NCI-H2227 (cell line): ENCODE measurements around the gene HEATR5B.
A peak's percentile ranks its signal among the peaks of the same experiment; 100 is the strongest.

Experiments used
- DNase-seq: peaks from one replicate; lab custom pipeline; 2025; ENCODE audit not compliant: unreplicated experiment; lab: John Stamatoyannopoulos, UW

Gene HEATR5B

DNA sequence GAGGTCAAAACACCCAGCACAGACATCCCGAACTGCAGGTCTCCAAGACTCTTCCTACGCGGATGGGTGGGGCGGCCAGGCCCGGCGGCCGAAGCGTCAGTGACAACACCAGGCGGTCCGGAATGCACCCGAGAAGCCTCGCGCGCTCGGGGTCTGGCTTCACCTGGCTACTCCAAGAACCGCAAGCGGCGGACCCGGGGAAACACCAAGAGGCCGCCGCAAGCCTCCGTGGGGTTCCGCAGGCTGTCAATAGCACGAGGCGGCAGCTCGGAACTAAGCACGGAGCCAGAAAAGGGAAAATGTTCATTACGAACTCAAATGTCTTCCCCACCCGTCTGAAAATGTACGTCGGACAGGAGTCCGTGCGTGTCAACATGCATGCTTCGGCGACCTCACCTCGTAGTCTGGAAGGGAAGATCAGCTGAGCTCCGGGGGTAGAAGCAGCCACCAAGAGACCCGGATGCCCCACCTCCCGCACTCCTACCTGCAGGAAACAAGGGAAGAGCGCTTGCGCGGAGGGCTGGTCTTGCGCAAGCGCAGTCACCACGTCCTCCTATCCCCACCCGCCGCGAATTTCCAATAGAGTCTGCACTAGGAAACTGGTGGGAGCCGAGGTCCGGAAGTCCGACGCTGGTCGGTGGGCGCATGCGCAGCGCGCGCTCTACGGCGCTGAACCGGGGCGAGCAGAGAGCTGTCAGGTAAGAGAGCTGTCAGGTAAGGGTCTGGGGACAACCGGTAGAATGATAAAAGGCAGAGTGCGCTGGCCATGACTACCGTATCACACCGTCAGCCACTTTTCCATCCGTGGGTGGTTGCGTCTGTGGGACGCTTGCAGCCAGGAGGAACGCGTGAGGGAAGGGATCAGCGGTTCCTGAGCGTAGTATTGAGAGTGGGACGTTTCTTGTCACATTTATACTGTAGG is at the start of gene HEATR5B, which contains the start of gene GPATCH11:
HEATR5B (minus strand) TSS at position 500 of the 922 bp plus-strand sequence. CDS start 958 bp downstream, outside the sequence.
GPATCH11 (plus strand) TSS at position 646 of the 922 bp plus-strand sequence. CDS start 3,864 bp downstream, outside the sequence.
- DNase-seq: peak; percentile 98

DNA sequence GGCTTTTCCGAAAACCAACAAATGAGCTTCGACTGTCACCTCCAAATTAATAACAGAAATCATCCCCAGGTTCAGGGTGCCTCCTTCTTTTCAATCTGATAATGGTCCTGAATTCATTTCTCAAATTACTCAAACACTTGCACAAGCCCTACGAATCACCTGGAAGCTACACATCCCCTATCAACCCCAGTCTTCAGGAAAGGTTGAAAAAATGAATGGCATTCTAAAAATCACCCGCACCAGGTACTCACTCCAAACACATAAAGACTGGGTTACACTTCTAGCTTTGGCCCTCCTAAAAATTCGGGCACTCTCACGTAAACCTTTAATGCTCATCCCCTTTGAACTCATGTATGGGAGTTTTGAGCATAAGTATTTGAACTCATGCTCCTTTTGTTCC is 48.7 kb upstream of the HEATR5B start:
- DNase-seq: no peak

DNA sequence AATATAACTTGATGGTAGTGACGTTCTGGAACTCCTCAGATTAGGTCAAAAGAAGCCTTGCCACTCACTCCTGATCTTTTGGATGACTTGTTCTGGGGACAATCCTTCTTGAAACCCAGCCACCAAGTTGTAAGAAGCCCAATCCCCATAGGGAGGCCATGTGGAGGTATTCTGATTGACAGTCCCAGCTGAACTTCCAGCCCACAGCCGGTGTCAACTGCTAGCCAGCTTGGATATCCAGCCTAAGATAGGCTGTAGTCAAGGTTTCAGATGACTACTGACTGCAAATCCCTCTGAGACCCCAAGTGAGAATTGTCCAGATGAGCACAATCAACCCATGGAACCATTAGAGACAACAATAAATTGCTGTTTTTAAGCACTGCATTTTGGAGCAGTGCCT is 41.2 kb upstream of the HEATR5B start:
- no peak for DNase-seq

DNA sequence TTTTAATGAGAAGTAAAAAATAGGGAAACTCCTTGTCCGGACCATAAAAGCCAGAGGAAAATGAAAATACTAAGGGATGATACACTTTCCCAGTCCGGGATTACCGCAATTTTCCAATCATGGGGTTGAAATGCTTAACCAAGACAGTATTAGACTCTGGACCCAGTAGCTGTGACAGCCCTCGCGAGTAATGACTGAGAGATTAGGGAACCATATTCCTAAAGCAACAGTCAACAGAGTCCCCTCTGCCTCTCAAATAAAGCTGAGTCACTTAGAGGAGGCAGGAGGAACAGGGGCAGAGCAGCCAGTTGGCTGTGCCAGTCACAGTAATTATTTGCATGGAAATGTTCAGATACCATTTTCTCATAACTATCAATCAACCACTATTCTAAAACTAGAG is 35.0 kb upstream of the HEATR5B start:
- DNase-seq: no peak

DNA sequence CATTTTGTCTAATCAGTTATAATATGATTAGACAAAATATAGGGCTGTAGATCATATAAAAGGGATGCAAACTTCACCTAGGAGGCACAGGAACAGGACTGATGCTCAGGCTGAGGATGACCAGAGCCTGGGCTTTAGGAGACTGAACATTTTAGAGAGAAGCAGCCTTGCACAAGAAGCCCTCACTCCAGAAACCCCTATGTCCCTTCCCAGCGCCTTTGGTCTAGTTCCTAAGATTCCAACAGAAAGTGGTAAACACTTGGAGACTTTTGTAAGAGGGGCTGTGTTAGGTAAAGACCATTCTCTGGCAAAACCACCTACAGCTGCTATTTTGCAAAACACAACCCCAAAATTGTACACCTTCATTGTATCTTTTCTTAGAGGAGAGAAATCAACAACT is 33.4 kb upstream of the HEATR5B start:
- DNase-seq: no peak

DNA sequence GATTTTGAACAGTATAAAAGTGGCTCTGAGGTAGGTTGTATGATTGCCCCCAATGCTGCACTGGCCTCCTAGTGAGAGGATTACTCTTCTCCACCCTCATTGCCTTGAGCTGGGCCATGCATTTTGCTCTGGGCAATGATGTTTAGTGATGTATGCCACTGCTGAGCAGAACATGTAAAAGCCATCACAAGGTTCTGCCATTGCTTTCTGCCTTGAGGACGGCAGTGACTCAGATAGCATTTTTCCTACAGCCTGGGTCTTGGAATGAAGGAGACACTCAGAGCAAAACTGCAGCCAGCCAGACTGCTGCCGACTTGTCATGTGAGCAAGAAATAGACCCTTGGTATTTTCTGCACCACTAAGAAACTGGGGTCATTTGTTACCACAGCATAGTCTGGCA is 27.8 kb upstream of the HEATR5B start:
- no peak for DNase-seq

DNA sequence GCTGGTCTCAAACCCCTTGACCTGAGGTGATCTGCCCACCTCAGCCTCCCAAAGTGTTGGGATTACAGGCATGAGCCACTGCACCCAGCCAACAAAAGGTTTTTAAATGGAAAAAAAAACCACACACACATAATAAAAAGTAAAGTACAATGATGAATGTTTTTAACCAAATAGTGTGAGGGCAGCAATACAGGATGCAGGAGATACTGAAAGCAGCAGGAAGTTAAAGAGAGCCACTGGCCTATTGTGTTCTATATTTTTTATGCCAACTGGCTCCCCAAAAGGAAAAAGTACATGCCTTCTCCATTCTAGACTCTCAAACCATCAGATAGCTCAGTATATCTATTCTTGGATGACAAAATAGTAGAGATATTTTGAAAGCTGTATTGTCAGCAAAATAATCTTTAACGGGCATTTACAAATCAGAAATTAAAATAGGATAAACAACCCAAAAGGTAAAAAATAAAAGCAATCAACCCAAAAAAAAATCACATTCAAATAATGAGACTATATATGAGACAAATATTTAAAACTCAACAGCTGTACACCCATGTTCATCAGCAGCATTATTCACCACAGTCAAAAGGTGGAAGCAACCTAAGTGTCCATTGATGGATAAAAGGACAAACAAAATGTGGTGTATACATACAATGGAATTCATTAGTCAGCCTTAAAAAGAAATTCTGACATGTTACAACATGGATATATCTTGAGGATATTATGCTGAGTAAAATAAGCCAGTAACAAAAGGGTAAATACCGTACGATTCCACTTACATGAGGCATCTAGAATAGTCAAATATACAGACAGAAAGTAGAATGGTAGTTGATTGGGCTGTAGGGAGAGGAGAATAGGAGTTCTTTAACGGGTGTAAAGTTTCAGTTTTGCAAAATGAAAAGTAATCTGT is 26.4 kb upstream of the HEATR5B start:
- DNase-seq: no peak

DNA sequence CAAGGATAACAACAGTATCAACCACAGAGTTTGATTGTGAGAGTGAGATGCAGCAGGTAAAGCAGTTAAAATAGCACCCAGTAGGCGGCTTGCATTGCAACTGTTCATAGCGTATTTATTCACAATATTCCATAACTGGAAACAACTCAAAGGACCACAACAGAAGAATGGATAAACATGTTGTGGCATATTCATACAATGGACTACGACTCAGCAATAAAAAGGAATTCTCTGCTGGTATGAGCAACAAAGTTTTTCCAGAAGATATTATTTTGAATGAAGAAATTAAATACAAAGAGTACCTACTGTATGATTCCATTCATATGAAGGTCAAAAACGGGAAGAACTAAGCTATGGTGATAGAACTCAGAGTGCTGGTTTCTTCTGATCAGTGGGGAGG is 25.4 kb upstream of the HEATR5B start:
- no peak for DNase-seq

DNA sequence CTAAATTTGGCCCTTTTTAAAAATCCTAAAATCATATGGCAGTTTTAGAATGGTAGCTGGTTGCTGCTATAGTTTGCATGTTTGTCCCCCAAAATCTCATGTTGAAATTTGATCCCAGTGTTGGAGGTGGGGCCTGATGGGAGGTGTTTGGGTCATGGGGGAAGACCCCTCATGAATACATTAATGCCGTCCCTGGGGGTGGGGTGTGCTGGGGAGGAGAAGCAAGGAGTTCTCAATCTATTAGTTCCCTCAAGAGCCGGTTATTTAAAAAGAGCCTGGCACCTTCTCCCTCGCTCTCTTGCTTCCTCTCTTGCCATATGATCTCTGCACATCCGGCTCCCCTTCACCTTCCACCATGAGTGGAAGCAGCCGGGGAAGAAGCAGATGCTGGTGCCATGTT is 21.0 kb upstream of the HEATR5B start:
- no peak for DNase-seq

DNA sequence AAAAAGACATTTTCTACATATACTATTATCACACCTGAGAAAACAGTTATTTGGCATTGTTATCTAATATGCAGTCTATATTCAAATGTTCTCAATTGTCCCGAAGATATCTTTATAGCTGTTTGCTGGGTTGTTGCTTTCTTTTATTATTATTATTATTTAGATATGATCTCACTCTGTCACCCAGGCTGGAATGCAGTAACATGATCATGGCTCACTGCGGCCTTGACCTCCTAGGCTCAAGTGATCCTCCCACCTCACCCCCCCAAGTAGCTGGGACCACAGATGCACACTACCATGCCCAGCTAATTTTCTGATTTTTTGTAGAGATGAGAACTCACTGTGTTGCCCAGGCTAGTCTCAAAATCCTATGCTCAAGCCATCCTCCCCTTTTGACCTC is 20.0 kb upstream of the HEATR5B start:
- no peak for DNase-seq

DNA sequence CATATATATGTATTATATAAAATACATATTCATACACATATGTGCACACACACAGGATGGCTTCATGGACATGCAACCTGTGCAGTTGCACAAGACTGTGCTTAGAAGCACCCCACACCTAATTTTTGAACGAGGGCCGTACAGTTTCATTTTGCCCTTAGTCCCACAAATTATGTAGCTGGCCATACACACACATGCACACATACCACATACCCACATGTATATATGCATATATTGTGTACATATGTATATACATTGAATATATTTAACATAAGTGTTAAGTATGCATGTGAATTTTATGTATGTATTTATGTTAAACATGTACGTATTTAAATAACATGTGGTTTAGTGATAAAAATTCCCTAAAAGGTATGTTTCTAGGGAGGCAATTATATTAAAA is 18.4 kb upstream of the HEATR5B start:
- DNase-seq: no peak

DNA sequence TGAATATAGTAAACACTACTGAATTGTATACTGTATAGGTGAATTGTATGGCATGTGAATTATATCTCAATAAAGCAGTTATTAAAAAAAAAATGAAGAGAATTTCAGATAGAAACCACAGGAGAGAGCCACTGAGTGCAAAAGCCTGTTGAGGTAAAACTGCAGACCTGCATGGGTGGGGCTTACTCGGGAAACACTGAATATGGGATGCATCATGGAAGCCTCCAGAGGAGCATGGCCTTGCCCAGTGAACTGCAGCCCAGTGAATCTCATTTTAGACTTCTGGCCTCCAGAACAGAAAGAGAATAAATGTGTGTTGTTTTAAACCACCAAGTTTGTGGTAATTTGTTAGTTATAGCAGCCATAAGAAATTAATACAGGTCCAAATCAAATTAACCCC is 15.9 kb upstream of the HEATR5B start:
- DNase-seq: no peak

DNA sequence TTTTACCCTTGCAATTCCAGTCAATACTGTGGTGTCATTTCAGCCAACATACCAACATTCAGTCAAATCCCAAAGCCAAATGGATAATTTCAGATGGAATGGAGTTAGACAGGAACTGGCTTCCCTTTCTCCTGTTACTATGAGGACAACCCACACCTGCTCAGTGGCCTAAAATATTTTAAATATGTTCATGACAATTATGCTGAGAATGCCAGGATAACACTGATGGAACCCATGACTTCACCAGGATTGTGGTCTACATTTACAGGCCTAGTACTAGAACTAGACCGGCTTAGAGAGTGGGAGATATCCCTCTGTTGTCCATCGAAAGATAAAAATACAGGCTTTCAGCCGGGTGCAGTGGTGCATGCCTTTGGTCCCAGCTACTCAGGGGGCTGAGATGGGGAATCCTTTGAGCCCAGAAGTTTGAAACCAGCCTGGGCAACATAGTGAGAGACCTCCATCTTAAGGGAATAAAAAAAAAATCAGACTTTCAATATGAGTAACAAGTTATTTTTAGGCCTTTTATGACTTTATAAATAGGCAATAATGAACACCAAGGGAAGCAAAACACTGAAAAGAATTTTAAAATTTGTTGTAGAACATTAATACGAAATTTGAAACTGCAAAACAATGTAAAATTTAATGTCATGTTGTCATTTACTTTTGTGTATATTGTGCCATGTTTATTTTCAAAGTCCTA is 14.4 kb upstream of the HEATR5B start:
- DNase-seq: no peak

DNA sequence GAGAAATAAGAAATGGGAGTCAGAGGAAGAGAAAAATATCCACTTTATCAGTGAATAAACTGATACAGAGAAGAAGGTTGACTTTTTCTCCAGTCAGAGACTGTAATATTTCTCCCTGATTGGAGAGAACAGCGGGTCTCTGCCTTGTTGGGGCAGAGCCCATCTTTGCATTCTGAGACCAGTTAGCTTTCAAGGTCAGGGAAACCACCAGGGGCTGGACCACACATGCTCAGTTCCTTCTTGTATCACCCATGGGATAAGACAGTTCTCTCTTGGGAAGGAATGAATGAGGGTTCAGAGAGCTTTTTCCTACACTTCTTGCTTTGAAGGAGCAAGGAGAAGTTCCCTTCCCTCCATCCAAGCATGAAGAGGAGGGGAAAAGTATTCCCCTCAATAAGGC is 12.4 kb upstream of the HEATR5B start:
- no peak for DNase-seq

DNA sequence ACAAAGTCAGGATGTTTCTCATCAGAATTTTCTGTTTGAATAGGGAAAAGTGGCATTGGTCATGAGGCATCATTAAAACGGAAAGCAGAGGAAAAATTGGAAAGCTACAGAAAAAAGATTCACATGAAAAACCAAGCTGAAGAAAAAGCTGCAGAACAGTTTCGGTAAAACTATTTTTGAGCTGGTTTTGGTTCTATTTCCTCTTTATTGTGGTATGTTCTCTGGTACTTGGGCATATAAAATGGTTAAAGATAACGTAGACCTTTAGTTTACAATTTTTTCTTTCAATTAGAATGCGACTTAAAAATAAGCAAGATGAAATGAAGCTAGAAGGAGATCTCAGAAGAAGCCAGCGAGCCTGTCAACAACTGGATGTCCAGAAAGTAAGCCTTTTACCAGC is 7.7 kb upstream of the HEATR5B start:
- no peak for DNase-seq

DNA sequence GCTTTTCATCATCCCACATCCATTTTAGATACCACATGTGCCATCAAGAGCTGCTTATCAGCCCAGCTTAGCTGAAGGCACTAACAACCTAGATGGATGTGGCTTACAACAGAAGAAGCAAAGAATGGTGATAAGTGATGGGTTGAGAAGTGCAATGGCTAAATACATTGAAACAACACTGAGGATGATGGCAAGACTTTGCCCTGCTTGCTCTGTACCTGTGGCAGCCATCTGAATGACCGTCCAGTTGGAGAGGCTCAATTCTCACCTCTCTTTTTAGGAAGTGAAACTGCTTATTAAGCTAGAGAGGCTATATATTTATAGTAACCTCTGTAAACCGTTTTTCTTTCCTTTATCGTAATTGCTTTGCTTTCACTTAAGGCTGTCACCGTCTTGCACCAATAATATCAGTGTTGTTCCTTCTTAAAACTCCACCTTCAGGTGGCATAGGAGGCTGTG is 5.9 kb upstream of the HEATR5B start:
- no peak for DNase-seq

DNA sequence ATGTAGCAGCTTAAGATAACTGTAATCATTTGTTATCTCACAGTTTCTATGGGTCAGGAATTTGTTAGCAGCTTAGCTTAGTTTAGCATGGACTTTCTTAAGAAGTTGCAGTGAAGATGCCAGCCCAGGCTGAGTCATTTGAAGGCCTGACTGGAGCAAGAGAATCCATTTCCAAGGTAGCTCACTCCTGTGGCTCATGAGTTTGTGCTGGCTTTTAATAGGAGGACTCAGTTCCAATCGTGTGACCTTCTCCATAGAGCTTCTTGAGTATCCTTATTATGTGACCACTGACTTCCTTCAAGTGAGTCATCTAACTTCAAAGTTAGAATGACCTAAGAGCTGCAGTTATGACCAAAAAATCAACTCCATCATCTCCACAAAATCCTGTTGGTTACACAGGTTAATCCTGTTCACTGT is 1.6 kb upstream of the HEATR5B start:
- no peak for DNase-seq

DNA sequence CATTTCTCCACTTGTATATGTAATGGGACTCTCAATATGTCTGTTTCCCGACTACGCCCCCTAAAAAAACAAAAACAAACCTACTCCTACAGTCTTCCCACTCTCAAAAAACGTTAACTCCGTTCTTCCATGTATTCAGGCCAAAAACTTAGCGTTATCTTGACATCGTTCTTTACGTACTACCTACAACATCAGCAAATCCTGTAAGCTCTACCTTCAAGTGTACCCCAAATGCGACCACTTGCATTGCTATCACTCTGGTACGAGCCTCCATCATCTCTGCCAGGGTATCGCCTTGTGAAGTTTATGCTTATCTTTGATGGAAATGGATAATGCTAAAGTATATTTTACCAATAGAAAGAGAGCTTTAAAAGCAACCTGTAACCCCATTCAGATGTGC is 625 bp upstream of the HEATR5B start:
- no peak for DNase-seq

DNA sequence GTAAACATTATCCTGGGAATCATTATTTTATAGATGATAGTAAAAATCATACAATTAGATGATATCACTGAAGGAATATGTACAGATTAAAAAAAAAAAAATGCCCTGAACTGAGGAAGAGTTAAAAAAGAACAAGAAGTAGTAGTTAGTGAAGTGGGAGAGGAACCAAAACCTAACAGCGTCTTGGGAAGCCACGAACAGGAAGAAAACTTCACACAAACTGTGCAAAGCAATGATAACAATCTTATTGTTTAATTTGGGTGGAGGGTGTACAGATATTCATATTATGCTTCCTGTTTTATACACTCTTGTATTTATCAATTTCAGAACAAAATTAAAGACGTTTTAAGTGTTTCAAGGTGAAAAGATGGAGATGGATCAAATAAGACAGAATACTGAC is 3.5 kb downstream of the HEATR5B start:
- no peak for DNase-seq

DNA sequence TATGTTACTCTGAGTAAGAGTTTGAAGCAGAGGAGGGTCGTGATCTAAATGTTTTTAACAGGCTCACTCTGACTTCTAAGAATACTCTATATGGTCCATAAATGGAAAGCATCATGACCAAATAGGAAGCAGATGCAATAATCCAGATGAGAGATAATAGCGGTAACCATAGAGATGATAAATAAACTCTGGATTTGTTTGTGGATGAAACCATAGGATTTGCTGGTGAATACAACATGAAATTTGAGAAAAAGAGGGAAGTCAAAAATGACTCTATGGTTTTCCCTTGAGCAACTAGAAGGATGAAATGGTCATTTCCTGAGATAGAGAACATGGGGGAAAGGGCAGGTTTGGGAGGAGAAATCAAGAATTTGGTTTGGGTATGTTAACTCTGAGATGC is 3.9 kb downstream of the HEATR5B start:
- no peak for DNase-seq

DNA sequence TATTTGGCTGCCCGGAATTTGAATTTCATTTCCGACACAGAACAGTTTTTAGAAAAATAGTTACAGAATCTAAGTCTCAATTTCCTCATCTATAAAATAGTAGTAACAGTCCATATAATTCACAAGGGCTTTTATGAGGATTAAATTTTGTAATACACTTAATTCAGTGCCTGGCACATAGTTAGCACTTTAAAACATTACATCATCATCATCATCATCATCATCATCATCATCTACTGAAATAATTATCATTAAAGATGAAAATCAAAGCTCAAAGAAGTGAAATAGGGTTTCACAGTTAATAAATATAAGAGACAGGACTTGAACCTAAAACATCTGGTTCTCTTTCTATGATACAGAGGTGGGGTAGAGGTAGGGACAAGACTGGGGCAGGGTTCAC is 13.2 kb downstream of the HEATR5B start:
- DNase-seq: no peak
